Brain microvascular endothelial cell (primary cell): Measurements from ENCODE around the gene WDPCP.
A peak's percentile ranks its signal among the peaks of the same experiment; 100 is the strongest.

Experiments used
- DNase-seq: peaks from one replicate; pipeline ENCODE4 v3.0.0-alpha.2; 2020
- H3K27ac ChIP-seq: fragments of 250-450 bp; sonication (Bioruptor Pico); 2 replicates; pipeline ENCODE4 v1.5.1; 2020; ENCODE audit warnings: mild to moderate bottlenecking, moderate library complexity
- H3K27me3 ChIP-seq: fragments of 250-450 bp; sonication (Bioruptor Pico); replicated peaks from 2 replicates; pipeline ENCODE4 v1.5.1; 2020; ENCODE audit warnings: mild to moderate bottlenecking
- H3K36me3 ChIP-seq: fragments of 250-450 bp; sonication (Bioruptor Pico); replicated peaks from 2 replicates; pipeline ENCODE4 v1.5.1; 2020; ENCODE audit warnings: mild to moderate bottlenecking
- H3K4me3 ChIP-seq: 2 replicates; pipeline ENCODE4 v1.5.1; 2011; ENCODE audit warnings: low read depth, mild to moderate bottlenecking, control low read depth, low read length, moderate library complexity
- in situ Hi-C: cut with HindIII; loops from 2 replicates; pipeline ENCODE4 v1.10.0; 2017; ENCODE audit warnings: low sequenced_read_pairs, low pct_ligation_motif_present
- TF ChIP-seq, protein P1 (sequence below): IDR thresholded peaks from 2 replicates; pipeline ENCODE4 v1.5.1; 2011; ENCODE audit warnings: low read depth, mild to moderate bottlenecking, moderate library complexity, low read length, control low read depth, inconsistent platforms; ENCODE audit errors: missing control alignments

Gene WDPCP

DNA sequence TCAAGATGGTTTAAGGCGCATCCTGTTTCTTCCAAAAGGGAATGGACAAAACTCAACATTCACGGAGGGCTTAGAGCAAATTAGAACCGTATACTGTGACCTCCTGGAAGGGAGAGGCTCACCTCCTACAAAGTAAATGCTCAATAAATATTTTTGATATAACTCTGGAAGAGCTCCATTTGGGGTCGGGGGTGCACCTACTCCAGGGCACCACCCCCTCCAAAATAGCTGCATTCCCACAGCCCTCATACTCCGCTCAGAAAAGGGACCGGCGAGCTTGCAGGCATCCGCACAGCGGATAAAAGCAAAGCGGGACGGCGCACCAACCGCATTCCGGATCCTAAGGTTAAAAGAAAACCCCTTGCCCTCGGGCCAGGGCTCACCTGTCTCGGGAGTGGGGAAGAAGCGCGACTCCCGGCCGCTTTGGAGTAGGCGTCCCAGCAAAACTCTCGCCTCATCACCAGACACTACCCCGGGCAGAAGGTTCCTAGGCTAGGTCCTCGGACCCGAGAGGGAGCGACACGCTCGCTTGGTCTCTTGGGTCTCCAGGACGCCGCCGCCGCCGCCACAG, 378 bp downstream of the WDPCP start:
- Histone ChIP-seq H3K36me3 (no peaks in the 10 kb centered on the region), H3K27ac (peak overlapping the region; percentile 72), H3K27me3 (no peaks in the 10 kb centered on the region), H3K4me3 (peak overlapping the region; percentile 90)
- TF ChIP-seq, protein P1, sequence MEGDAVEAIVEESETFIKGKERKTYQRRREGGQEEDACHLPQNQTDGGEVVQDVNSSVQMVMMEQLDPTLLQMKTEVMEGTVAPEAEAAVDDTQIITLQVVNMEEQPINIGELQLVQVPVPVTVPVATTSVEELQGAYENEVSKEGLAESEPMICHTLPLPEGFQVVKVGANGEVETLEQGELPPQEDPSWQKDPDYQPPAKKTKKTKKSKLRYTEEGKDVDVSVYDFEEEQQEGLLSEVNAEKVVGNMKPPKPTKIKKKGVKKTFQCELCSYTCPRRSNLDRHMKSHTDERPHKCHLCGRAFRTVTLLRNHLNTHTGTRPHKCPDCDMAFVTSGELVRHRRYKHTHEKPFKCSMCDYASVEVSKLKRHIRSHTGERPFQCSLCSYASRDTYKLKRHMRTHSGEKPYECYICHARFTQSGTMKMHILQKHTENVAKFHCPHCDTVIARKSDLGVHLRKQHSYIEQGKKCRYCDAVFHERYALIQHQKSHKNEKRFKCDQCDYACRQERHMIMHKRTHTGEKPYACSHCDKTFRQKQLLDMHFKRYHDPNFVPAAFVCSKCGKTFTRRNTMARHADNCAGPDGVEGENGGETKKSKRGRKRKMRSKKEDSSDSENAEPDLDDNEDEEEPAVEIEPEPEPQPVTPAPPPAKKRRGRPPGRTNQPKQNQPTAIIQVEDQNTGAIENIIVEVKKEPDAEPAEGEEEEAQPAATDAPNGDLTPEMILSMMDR = no peak
- DNase-seq = no peak
- in situ Hi-C loops = no loop called here

DNA sequence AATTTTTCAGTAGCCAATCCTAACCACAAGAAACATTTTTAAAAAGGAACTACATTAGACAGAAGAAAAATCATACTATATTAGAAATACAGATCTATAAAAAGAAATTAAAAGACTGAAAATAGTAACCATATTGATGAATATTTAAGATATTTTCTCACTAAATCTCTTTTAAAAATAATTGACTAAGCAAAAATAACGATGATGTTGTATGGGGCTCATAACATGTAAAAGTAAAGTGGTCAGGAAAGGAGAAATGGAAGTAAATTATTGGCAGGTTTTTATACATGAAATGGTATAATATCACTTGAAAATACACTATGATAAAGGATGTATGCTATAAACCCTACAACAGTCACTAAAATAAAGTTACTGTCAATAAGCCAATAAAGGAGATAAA, 5.4 kb downstream of the WDPCP start:
- no peaks in the 10 kb centered on the region for H3K36me3 ChIP-seq
- TF ChIP-seq, protein P1 = no peak
- DNase-seq = no peak
- H3K27ac ChIP-seq = no peak overlapping the region
- H3K4me3 ChIP-seq = no peak overlapping the region
- H3K27me3 ChIP-seq = no peaks in the 10 kb centered on the region
- in situ Hi-C loops = no loop called here

DNA sequence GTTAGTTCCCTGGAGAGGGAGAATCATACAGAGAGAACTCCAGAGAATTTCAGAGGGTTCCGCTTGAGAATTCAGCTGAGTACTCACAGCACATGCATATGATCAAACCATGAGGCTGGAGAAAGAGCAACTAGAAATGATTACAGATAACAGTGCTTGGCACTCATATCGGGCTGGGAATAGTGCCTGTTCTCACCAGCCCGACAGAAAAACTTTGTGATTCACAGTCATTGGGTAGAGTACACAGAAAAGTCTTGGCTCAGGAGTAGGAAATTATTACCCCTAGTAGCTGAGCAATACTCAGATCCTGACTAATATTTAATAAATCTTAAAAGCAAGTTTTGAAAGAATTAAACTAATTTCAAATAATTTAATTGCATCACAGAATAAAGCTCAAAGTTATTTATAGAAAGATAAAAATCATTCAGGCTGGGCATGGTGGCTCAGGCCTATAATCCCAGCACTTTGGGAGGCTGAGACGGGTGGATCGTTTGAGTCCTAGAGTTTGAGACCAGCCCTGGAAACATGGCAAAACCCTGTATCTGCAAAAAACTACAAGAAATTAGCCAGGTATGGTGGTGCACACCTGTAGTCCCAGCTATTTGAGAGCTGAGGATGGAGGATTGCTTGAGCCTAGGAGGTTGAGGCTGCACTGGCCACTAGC, 6.8 kb downstream of the WDPCP start:
- no peak overlapping the region for H3K27ac ChIP-seq
- no peak for DNase-seq
- in situ Hi-C loops = no loop called here

DNA sequence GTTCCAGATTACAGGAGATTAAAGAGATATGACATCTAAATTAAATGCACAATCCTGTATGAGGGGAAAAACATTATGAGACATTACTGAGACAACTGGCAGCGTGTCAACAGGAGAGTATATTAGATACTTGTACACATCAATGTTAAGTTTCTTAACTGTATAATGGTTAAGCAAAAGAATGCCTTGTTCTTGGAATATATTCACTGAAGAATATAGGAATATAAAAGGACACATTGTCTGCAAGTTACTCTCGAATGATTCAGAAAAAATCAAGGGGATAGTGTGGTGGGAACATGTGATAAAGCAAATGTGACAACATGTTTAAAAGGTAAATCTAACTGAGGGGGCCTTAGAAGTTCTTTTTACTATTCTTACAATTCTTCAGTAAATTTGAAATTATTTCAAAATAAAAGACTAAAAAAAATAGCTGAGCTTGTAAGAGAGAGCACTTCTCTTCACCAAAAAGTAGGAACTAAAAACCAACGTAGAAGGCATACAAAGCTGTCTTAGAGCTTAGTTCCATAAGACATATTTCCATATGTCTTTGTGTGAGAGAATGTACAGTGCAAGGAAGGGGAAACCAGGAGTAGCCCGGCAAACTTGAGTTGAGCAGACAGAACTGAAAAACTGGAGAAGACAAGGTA, 7.5 kb downstream of the WDPCP start:
- Histone ChIP-seq H3K27me3 (no peaks in the 10 kb centered on the region), H3K27ac (no peak overlapping the region), H3K4me3 (no peak overlapping the region), H3K36me3 (no peaks in the 10 kb centered on the region)
- in situ Hi-C loops = no loop called here
- TF ChIP-seq, protein P1 = no peak
- DNase-seq = no peak

More for the DNA sequence above, 6.8 kb downstream of the WDPCP start:
- TF ChIP-seq, protein P1 = no peak
- Histone ChIP-seq H3K27me3 (no peaks in the 10 kb centered on the region), H3K36me3 (no peaks in the 10 kb centered on the region), H3K4me3 (no peak overlapping the region)

DNA sequence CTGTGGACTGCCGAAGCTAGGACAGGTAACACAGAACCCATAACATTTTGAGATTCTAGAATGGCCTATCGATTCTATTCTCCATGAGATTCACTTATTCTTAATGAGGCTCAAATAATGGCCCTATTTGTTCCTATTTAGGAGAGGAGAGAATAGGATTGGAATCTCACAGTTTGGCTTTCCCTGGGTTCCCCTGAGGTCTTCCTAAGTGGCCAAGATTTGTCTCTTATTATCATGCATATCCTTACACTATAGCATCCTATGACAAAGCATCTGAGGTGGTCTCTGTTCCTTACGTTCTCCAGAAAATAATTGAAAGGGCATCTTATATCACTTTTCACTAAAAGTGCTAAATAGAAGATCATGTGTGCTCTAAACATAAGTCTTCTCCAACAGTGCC, 9.5 kb downstream of the WDPCP start:
- no peaks in the 10 kb centered on the region for H3K27me3 ChIP-seq
- no peak overlapping the region for H3K4me3 ChIP-seq
- no peaks in the 10 kb centered on the region for H3K36me3 ChIP-seq
- H3K27ac ChIP-seq = no peak overlapping the region
- no peak for DNase-seq
- TF ChIP-seq, protein P1 = no peak
- in situ Hi-C loops = no loop called here
